A549 (cell line): ENCODE data around the gene NAB1.

Source experiments
- CTCF ChIP-seq: fragments of >200 bp; sonication (Bioruptor Twin); formaldehyde crosslinking; IDR thresholded peaks from 3 replicates; pipeline ENCODE4 v1.5.1; 2016
- EHMT2 ChIP-seq: fragments of 200-600 bp; sonication (generic); IDR thresholded peaks from 2 replicates; pipeline ENCODE4 v1.6.1; 2016; ENCODE audit warnings: antibody characterized with exemption, low read depth, mild to moderate bottlenecking, moderate library complexity
- HMGXB4 ChIP-seq: fragments of 250-450 bp; sonication (Bioruptor Pico); IDR thresholded peaks from 2 replicates; pipeline ENCODE4 v1.5.0; 2021; ENCODE audit warnings: mild to moderate bottlenecking, moderate library complexity, borderline replicate concordance
- MAX ChIP-seq: IDR thresholded peaks from 2 replicates; pipeline ENCODE4 v1.6.1; 2012
- NR3C1 ChIP-seq: fragments of >200 bp; sonication (Bioruptor Twin); formaldehyde crosslinking; IDR thresholded peaks from 3 replicates; pipeline ENCODE4 v1.6.1; 2017
- POLR2A ChIP-seq: IDR thresholded peaks from 2 replicates; pipeline ENCODE4 v1.6.1; 2012; ENCODE audit warnings: mild to moderate bottlenecking, low read length
- RCOR1 ChIP-seq: fragments of 150-350 bp; IDR thresholded peaks from 2 replicates; pipeline ENCODE4 v1.6.1; 2014; ENCODE audit warnings: antibody characterized with exemption, low read length, low read depth
- REST ChIP-seq: fragments of 200-600 bp; sonication (generic); IDR thresholded peaks from 2 replicates; pipeline ENCODE4 v1.6.1; 2016; ENCODE audit warnings: antibody characterized with exemption, mild to moderate bottlenecking, moderate library complexity
- RFX5 ChIP-seq: fragments of 450-650 bp; IDR thresholded peaks from 2 replicates; pipeline ENCODE4 v1.7.1; 2014; ENCODE audit warnings: antibody characterized with exemption, mild to moderate bottlenecking, moderate library complexity
- SMC3 ChIP-seq: fragments of >200 bp; sonication (Bioruptor Twin); formaldehyde crosslinking; IDR thresholded peaks from 3 replicates; pipeline ENCODE4 v1.6.1; 2018; ENCODE audit warnings: inconsistent platforms
- ZFP36 ChIP-seq: fragments of 450-650 bp; IDR thresholded peaks from 2 replicates; pipeline ENCODE4 v1.6.1; 2014; ENCODE audit warnings: borderline replicate concordance; ENCODE audit not compliant: partially characterized antibody

GRCh38 chr2:190697421-190697820 is 48.5 kb downstream of the NAB1 start:
- TF ChIP-seq RFX5 (no peak), CTCF (no peak), POLR2A (no peak), HMGXB4 (no peak), ZFP36 (no peak), NR3C1 (no peak), MAX (no peak), EHMT2 (no peak), RCOR1 (no peak), SMC3 (no peak), REST (no peak)
